HEK293 (cell line): Measurements from ENCODE around the gene CIPC.

Source experiments
- CTCF ChIA-PET: fragments of 350-600 bp; formaldehyde crosslinking; extraction: SDS; loops from one replicate; lab custom pipeline; 2021; ENCODE audit warnings: antibody characterized with exemption; lab: Yijun Ruan, JAX
- POLR2A ChIA-PET: fragments of 300-600 bp; formaldehyde crosslinking; extraction: SDS; loops from one replicate; lab custom pipeline; 2020; ENCODE audit warnings: antibody characterized with exemption, inconsistent platforms; lab: Yijun Ruan, JAX
- H3K27ac ChIP-seq: fragments of 200-500 bp; sonication (Bioruptor generic); 2 replicates; pipeline ENCODE4 v1.5.1; 2014; ENCODE audit warnings: low read depth, low read length, control low read depth, inconsistent platforms; ENCODE audit errors: extremely low read depth
- H3K36me3 ChIP-seq, 2 experiments: fragments of 200-500 bp in 1 of 2; sonication (Bioruptor generic) in 1 of 2; 1 replicate in 1 of 2; 2 replicates in 1 of 2; pipeline ENCODE4 v1.5.1; 2014 to 2017; ENCODE audit warnings: inconsistent platforms in 2 of 2, low read length in 2 of 2; ENCODE audit not compliant: control insufficient read depth in 2 of 2, insufficient read depth in 1 of 2
- H3K4me1 ChIP-seq: fragments of 200-500 bp; sonication (Bioruptor generic); 2 replicates; pipeline ENCODE4 v1.5.1; 2014; ENCODE audit warnings: mild to moderate bottlenecking, low read length, inconsistent platforms; ENCODE audit not compliant: control insufficient read depth, insufficient read depth
- H3K4me3 ChIP-seq: 2 replicates; pipeline ENCODE4 v1.5.1; 2011; ENCODE audit warnings: low read depth, mild to moderate bottlenecking, control low read depth, low read length, moderate library complexity
- H3K9me3 ChIP-seq: fragments of 200-500 bp; sonication (Bioruptor generic); 2 replicates; pipeline ENCODE4 v1.5.1; 2014; ENCODE audit warnings: low read depth, low read length, inconsistent platforms; ENCODE audit not compliant: control insufficient read depth, insufficient read depth
- IKZF3 ChIP-seq: fragments of 450-650 bp; IDR thresholded peaks from 2 replicates; pipeline ENCODE4 v1.5.0; 2018; ENCODE audit warnings: missing biosample characterization, mild to moderate bottlenecking, missing genetic modification characterization, moderate library complexity
- KLF10 ChIP-seq: fragments of 450-650 bp; IDR thresholded peaks from 2 replicates; pipeline ENCODE4 v1.5.1; 2018; ENCODE audit warnings: missing biosample characterization, mild to moderate bottlenecking, missing genetic modification characterization
- KLF16 ChIP-seq: fragments of 450-650 bp; formaldehyde crosslinking; IDR thresholded peaks from 2 replicates; pipeline ENCODE4 v1.5.1; 2017; ENCODE audit warnings: missing biosample characterization, missing genetic modification characterization
- SETDB1 ChIP-seq: IDR thresholded peaks from one replicate; pipeline ENCODE4 v1.6.1; 2017; ENCODE audit warnings: mild to moderate bottlenecking, low read length, moderate library complexity, mixed read lengths; ENCODE audit not compliant: insufficient read length
- ZNF274 ChIP-seq, 2 experiments: fragments of 200-500 bp in 1 of 2; fragments of 450-650 bp in 1 of 2; sonication (Bioruptor generic) in 1 of 2; formaldehyde crosslinking in 1 of 2; IDR thresholded peaks; 2 replicates each; pipeline versions ENCODE4 v1.5.1 to v1.6.1; 2014 to 2016; ENCODE audit warnings: borderline replicate concordance in 1 of 2, inconsistent platforms in 1 of 2, low read length in 1 of 2, missing biosample characterization in 1 of 2, missing genetic modification characterization in 1 of 2
- ZNF302 ChIP-seq: fragments of 450-650 bp; formaldehyde crosslinking; IDR thresholded peaks from 2 replicates; pipeline ENCODE4 v1.5.1; 2016; ENCODE audit warnings: missing biosample characterization, missing genetic modification characterization, low read depth
- ZNF366 ChIP-seq: fragments of 450-650 bp; formaldehyde crosslinking; conservative IDR thresholded peaks from 2 replicates; pipeline ENCODE4 v1.5.1; 2016; ENCODE audit warnings: missing biosample characterization, missing genetic modification characterization
- ZNF404 ChIP-seq: fragments of 450-650 bp; formaldehyde crosslinking; IDR thresholded peaks from 2 replicates; pipeline ENCODE4 v1.5.1; 2017; ENCODE audit warnings: missing biosample characterization, missing genetic modification characterization
- ZNF561 ChIP-seq: fragments of 450-650 bp; IDR thresholded peaks from 2 replicates; pipeline ENCODE4 v1.5.1; 2018; ENCODE audit warnings: missing biosample characterization, missing genetic modification characterization, borderline replicate concordance
- ZNF623 ChIP-seq: fragments of 450-650 bp; formaldehyde crosslinking; IDR thresholded peaks from 2 replicates; pipeline ENCODE4 v1.5.1; 2016; ENCODE audit warnings: missing biosample characterization, missing genetic modification characterization
- ZNF654 ChIP-seq: fragments of 450-650 bp; formaldehyde crosslinking; IDR thresholded peaks from 2 replicates; pipeline ENCODE4 v1.5.1; 2016; ENCODE audit warnings: low read depth, missing biosample characterization, missing genetic modification characterization
- ZNF660 ChIP-seq: fragments of 450-650 bp; IDR thresholded peaks from 2 replicates; pipeline ENCODE4 v1.5.1; 2018; ENCODE audit warnings: missing biosample characterization, mild to moderate bottlenecking, missing genetic modification characterization
- ZNF670 ChIP-seq: fragments of 450-650 bp; formaldehyde crosslinking; IDR thresholded peaks from 2 replicates; pipeline ENCODE4 v1.5.1; 2016; ENCODE audit warnings: missing biosample characterization, missing genetic modification characterization, low read depth
- ZXDB ChIP-seq: fragments of 450-650 bp; formaldehyde crosslinking; IDR thresholded peaks from 2 replicates; pipeline ENCODE4 v1.5.1; 2016; ENCODE audit warnings: missing biosample characterization, missing genetic modification characterization
- TF ChIP-seq, protein P1 (sequence below): fragments of 450-650 bp; formaldehyde crosslinking; IDR thresholded peaks from 2 replicates; pipeline ENCODE4 v1.5.1; 2017; ENCODE audit warnings: missing biosample characterization, missing genetic modification characterization
- TF ChIP-seq, protein P2 (sequence below): fragments of 450-650 bp; formaldehyde crosslinking; IDR thresholded peaks from 2 replicates; pipeline ENCODE4 v1.5.1; 2017; ENCODE audit warnings: missing biosample characterization, missing genetic modification characterization
- TF ChIP-seq, protein P3 (sequence below): fragments of 450-650 bp; formaldehyde crosslinking; IDR thresholded peaks from 2 replicates; pipeline ENCODE4 v1.5.1; 2017; ENCODE audit warnings: missing biosample characterization, missing genetic modification characterization
- TF ChIP-seq, protein P4 (sequence below): fragments of 450-650 bp; formaldehyde crosslinking; IDR thresholded peaks from 2 replicates; pipeline ENCODE4 v1.5.1; 2016; ENCODE audit warnings: missing biosample characterization, missing genetic modification characterization
- TF ChIP-seq, protein P5 (sequence below): fragments of 450-650 bp; formaldehyde crosslinking; IDR thresholded peaks from 2 replicates; pipeline ENCODE4 v1.5.1; 2017; ENCODE audit warnings: missing biosample characterization, mild to moderate bottlenecking, missing genetic modification characterization, moderate library complexity

CIPC gene

DNA sequence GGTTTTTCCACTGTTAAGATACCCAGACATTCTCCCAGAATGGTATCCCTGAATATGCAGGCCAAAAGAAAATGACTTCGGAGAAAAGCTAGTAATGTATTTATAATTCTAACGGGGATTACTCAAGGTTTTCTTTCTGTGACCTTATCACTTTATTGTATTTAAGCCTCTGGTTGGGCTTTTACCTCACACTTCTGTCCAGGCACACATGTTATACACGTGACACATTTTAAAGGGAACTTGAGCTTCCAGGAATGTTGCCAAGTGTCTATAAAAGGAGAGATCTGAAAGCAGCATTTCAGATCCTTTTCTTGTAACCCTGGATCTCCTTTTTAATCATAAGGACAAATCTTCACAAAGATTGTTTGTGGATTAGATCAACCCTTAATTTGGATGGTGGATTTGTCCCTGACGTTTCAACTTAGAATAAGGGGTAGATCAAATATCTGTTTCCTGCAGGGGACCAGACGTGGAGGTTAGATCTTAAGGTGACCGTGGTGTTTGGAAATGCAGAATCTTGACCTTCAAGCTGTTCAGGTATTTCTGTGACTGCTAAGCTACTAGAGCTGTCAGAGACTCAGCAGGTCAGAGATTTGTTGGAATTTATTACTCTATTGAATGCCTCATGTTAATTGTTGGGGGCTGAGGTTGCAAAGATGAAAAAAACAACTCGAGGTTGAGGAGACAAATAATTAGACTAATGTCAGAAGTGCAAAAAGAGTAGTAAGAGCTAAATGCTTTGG is 1.5 kb downstream of the CIPC start (continued):
- TF ChIP-seq ZNF366 (tag by site-specific recombination) (peak; percentile 40), ZNF561 (0 out of 2 replicates have a peak, but pooled peaks have one; percentile 41), KLF10 (0 out of 2 replicates have a peak, but pooled peaks have one; percentile 2), IKZF3 (tag by site-specific recombination) (peak; percentile 39; the same call in 1 of the 2 replicates), ZXDB (tag by site-specific recombination) (no peak)
- TF ChIP-seq, protein P1, sequence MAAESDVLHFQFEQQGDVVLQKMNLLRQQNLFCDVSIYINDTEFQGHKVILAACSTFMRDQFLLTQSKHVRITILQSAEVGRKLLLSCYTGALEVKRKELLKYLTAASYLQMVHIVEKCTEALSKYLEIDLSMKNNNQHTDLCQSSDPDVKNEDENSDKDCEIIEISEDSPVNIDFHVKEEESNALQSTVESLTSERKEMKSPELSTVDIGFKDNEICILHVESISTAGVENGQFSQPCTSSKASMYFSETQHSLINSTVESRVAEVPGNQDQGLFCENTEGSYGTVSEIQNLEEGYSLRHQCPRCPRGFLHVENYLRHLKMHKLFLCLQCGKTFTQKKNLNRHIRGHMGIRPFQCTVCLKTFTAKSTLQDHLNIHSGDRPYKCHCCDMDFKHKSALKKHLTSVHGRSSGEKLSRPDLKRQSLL: peak; percentile 82
- TF ChIP-seq, protein P2, sequence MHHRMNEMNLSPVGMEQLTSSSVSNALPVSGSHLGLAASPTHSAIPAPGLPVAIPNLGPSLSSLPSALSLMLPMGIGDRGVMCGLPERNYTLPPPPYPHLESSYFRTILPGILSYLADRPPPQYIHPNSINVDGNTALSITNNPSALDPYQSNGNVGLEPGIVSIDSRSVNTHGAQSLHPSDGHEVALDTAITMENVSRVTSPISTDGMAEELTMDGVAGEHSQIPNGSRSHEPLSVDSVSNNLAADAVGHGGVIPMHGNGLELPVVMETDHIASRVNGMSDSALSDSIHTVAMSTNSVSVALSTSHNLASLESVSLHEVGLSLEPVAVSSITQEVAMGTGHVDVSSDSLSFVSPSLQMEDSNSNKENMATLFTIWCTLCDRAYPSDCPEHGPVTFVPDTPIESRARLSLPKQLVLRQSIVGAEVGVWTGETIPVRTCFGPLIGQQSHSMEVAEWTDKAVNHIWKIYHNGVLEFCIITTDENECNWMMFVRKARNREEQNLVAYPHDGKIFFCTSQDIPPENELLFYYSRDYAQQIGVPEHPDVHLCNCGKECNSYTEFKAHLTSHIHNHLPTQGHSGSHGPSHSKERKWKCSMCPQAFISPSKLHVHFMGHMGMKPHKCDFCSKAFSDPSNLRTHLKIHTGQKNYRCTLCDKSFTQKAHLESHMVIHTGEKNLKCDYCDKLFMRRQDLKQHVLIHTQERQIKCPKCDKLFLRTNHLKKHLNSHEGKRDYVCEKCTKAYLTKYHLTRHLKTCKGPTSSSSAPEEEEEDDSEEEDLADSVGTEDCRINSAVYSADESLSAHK (tag by site-specific recombination): 0 out of 2 replicates have a peak, but pooled peaks have one; percentile 28
- TF ChIP-seq, protein P3, sequence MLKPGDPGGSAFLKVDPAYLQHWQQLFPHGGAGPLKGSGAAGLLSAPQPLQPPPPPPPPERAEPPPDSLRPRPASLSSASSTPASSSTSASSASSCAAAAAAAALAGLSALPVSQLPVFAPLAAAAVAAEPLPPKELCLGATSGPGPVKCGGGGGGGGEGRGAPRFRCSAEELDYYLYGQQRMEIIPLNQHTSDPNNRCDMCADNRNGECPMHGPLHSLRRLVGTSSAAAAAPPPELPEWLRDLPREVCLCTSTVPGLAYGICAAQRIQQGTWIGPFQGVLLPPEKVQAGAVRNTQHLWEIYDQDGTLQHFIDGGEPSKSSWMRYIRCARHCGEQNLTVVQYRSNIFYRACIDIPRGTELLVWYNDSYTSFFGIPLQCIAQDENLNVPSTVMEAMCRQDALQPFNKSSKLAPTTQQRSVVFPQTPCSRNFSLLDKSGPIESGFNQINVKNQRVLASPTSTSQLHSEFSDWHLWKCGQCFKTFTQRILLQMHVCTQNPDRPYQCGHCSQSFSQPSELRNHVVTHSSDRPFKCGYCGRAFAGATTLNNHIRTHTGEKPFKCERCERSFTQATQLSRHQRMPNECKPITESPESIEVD (tag by site-specific recombination): peak; percentile 62; the same call in 1 of the 2 replicates

DNA sequence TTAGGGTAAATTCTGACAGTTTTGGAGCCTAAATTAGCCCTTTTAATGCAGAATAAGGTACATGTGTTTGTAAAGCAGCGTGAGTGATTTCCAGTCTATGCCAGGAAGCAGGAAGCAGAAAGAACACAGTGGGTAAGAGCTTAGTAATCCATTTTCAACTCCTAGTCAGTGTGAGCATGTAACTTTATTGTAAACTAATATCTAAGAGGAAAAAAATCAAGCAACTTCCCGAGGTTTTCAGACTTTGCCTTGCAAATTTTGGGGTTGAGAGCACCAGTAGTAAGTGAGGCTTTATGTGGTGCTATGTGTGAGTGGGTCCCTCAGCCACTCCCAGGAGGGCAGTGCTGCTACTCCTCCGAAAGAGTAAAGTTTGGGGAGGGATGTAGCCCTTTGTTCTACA is 2.9 kb downstream of the CIPC start:
- Histone ChIP-seq H3K27ac (no peak overlapping the region), H3K36me3 (peaks cover 0 to 8% of the 10 kb centered on the region in 2 experiments; a peak in 2 of 3 replicates), H3K9me3 (no peaks in the 10 kb centered on the region), H3K4me1 (peaks cover 18% of the 10 kb centered on the region), H3K4me3 (no peak overlapping the region)
- POLR2A ChIA-PET: no interaction called here
- no peak for TF ChIP-seq ZNF404 (tag by site-specific recombination)
- no peak for TF ChIP-seq KLF16 (tag by site-specific recombination)
- no peak for TF ChIP-seq ZNF670
- TF ChIP-seq, protein P4, sequence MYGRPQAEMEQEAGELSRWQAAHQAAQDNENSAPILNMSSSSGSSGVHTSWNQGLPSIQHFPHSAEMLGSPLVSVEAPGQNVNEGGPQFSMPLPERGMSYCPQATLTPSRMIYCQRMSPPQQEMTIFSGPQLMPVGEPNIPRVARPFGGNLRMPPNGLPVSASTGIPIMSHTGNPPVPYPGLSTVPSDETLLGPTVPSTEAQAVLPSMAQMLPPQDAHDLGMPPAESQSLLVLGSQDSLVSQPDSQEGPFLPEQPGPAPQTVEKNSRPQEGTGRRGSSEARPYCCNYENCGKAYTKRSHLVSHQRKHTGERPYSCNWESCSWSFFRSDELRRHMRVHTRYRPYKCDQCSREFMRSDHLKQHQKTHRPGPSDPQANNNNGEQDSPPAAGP (tag by site-specific recombination): no peak
- no peak for TF ChIP-seq ZNF654 (tag by site-specific recombination)
- no peak for TF ChIP-seq ZNF274 (IDR thresholded peaks at IDR 0.05; ENCODE audit: low read length)
- TF ChIP-seq ZNF274 (tag by site-specific recombination; IDR thresholded peaks at IDR 0.05; ENCODE audit: borderline replicate concordance): no peak
- no peak for TF ChIP-seq ZNF302 (tag by site-specific recombination)
- TF ChIP-seq ZNF660 (tag by site-specific recombination): no peak
- no peak for TF ChIP-seq SETDB1
- TF ChIP-seq, protein P5, sequence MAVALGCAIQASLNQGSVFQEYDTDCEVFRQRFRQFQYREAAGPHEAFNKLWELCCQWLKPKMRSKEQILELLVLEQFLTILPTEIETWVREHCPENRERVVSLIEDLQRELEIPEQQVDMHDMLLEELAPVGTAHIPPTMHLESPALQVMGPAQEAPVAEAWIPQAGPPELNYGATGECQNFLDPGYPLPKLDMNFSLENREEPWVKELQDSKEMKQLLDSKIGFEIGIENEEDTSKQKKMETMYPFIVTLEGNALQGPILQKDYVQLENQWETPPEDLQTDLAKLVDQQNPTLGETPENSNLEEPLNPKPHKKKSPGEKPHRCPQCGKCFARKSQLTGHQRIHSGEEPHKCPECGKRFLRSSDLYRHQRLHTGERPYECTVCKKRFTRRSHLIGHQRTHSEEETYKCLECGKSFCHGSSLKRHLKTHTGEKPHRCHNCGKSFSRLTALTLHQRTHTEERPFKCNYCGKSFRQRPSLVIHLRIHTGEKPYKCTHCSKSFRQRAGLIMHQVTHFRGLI (tag by site-specific recombination): no peak
- no peak for TF ChIP-seq ZNF623 (tag by site-specific recombination)
- CTCF ChIA-PET: interaction anchor here (2.6 kb wide), 1 partner anchor 23 kb away, joined by 14 read pairs; no protein-coding TSS in a partner anchor
